ENCODE measurements around the gene DDX10. TPM values are rescaled to one million over a fixed set of nuclear protein-coding genes. Genes with fewer than 3 reads are reported as not detected.

DDX10 gene
- total and polyA plus RNA-seq, 10 donors, result 17.5 to 39.3 (median 23.0) TPM

- no peak for DNase-seq
- intact Hi-C loops (cut with DNase I; ENCODE audit: low total_unique reads), result no loop called here
- H3K4me3 ChIP-seq, result no peak overlapping the region
- H3K4me1 ChIP-seq, result peaks cover 0 to 22% (median 6%) of the 10 kb centered on the region in 6 donors
- peaks cover 5 to 64% (median 30%) of the 10 kb centered on the region in 6 donors for H3K36me3 ChIP-seq
- H3K27me3 ChIP-seq (replicated peaks in 1 of 7), result no peaks in the 10 kb centered on the region
- no peak for TF ChIP-seq CTCF (IDR thresholded peaks at IDR 0.05 in 8 of 11, conservative IDR thresholded peaks at IDR 0.05 in 3 of 11)
- no peak for TF ChIP-seq POLR2A (IDR thresholded peaks at IDR 0.05)
- TF ChIP-seq POLR2AphosphoS5 (IDR thresholded peaks at IDR 0.05), result no peak
- no peak overlapping the region for H3K27ac ChIP-seq
- no peaks in the 10 kb centered on the region for H3K9me3 ChIP-seq
Observed at GRCh38 chr11:108672786-108673185, 7.9 kb downstream of the DDX10 start.

GRCh38 chr11:108679045-108679444, 14.2 kb downstream of the DDX10 start:
- Histone ChIP-seq H3K9me3 (no peaks in the 10 kb centered on the region), H3K4me3 (no peak overlapping the region), H3K27me3 (replicated peaks in 1 of 7) (no peaks in the 10 kb centered on the region), H3K27ac (no peak overlapping the region), H3K36me3 (peaks cover 7 to 84% (median 55%) of the 10 kb centered on the region in 6 donors), H3K4me1 (no peaks in the 10 kb centered on the region)
- 93 to 100% (median 99%) methylated on average over 2 of the region's 2 CpGs for WGBS, 5 donors
- intact Hi-C loops (cut with DNase I; ENCODE audit: low total_unique reads), result no loop called here
- DNase-seq, result no peak
- TF ChIP-seq POLR2AphosphoS5 (IDR thresholded peaks at IDR 0.05), result no peak
- no peak for TF ChIP-seq CTCF (IDR thresholded peaks at IDR 0.05 in 8 of 11, conservative IDR thresholded peaks at IDR 0.05 in 3 of 11)
- no peak for TF ChIP-seq POLR2A (IDR thresholded peaks at IDR 0.05)

GRCh38 chr11:108680271-108680670, 15.4 kb downstream of the DDX10 start:
- Histone ChIP-seq H3K27ac (no peak overlapping the region), H3K4me1 (no peaks in the 10 kb centered on the region), H3K9me3 (no peaks in the 10 kb centered on the region), H3K27me3 (replicated peaks in 1 of 7) (no peaks in the 10 kb centered on the region), H3K36me3 (peaks cover 7 to 73% (median 50%) of the 10 kb centered on the region in 6 donors), H3K4me3 (no peak overlapping the region)
- TF ChIP-seq POLR2AphosphoS5 (IDR thresholded peaks at IDR 0.05) (no peak), CTCF (IDR thresholded peaks at IDR 0.05 in 8 of 11, conservative IDR thresholded peaks at IDR 0.05 in 3 of 11) (no peak), POLR2A (IDR thresholded peaks at IDR 0.05) (no peak)
- WGBS, 5 donors, result 89 to 100% (median 94%) methylated on average over 1 of the region's 1 CpG
- DNase-seq, result no peak
- intact Hi-C loops (cut with DNase I; ENCODE audit: low total_unique reads), result no loop called here

GRCh38 chr11:108685419-108686130, 20.7 kb downstream of the DDX10 start:
- Histone ChIP-seq H3K36me3 (peaks cover 0 to 70% (median 35%) of the 10 kb centered on the region in 6 donors), H3K27ac (no peak overlapping the region), H3K4me1 (no peaks in the 10 kb centered on the region), H3K9me3 (peaks cover 0 to 4% (median 0%) of the 10 kb centered on the region in 8 donors), H3K4me3 (no peak overlapping the region), H3K27me3 (replicated peaks in 1 of 7) (no peaks in the 10 kb centered on the region)
- DNase-seq, result no peak
- intact Hi-C loops (cut with DNase I; ENCODE audit: low total_unique reads), result no loop called here
- TF ChIP-seq POLR2AphosphoS5 (IDR thresholded peaks at IDR 0.05) (no peak), POLR2A (IDR thresholded peaks at IDR 0.05) (no peak), CTCF (IDR thresholded peaks at IDR 0.05 in 8 of 11, conservative IDR thresholded peaks at IDR 0.05 in 3 of 11) (no peak)
- 87 to 98% (median 97%) methylated on average over 4 to 6 of the region's 7 CpGs for WGBS, 5 donors

Data from spleen (tissue), 11 donors.